Neutrophil (primary cell): ENCODE data around the gene MRPS14.
"Not testable (repeated sequence)": the region's sequence is repeated elsewhere in the genome, so short reads cannot be mapped to it uniquely, and the experiment has no call there.

Experiments used
- H3K27ac ChIP-seq: fragments of 200-600 bp; sonication (generic); 2 replicates; pipeline ENCODE4 v1.5.1; 2016; ENCODE audit warnings: mild to moderate bottlenecking, moderate library complexity
- H3K27me3 ChIP-seq: fragments of 200-600 bp; sonication (generic); 2 replicates; pipeline ENCODE4 v1.6.0; 2016; ENCODE audit warnings: mild to moderate bottlenecking
- H3K36me3 ChIP-seq: fragments of 200-600 bp; sonication (generic); 2 replicates; pipeline ENCODE4 v1.5.1; 2017
- H3K4me1 ChIP-seq, 2 experiments: fragments of 200-600 bp in 1 of 2; sonication (generic) in 1 of 2; 1 replicate in 1 of 2; 2 replicates in 1 of 2; pipeline versions ENCODE4 v1.5.1 to v1.6.1; 2013 to 2016; ENCODE audit warnings: low read depth in 1 of 2, low read length in 1 of 2, mild to moderate bottlenecking in 1 of 2, moderate library complexity in 1 of 2; ENCODE audit not compliant: control insufficient read depth in 1 of 2, insufficient read depth in 1 of 2
- H3K4me3 ChIP-seq, 2 experiments: fragments of 200-600 bp in 1 of 2; sonication (generic) in 1 of 2; 1 replicate in 1 of 2; 2 replicates in 1 of 2; pipeline ENCODE4 v1.5.1; 2013 to 2016; ENCODE audit warnings: low read depth in 1 of 2, low read length in 1 of 2, mild to moderate bottlenecking in 1 of 2, moderate library complexity in 1 of 2
- H3K9me3 ChIP-seq: fragments of 200-600 bp; sonication (generic); 2 replicates; pipeline ENCODE4 v1.5.1; 2016
- CTCF ChIP-seq: fragments of 200-600 bp; sonication (generic); IDR thresholded peaks from 2 replicates; pipeline ENCODE4 v1.5.1; 2016; ENCODE audit warnings: antibody characterized with exemption

MRPS14 gene

GRCh38 chr1:175037416-175037815 is 14.2 kb upstream of the MRPS14 start:
- H3K4me1 ChIP-seq = no peaks in the 10 kb centered on the region
- H3K9me3 ChIP-seq = no peaks in the 10 kb centered on the region
- TF ChIP-seq CTCF = no peak
- H3K27me3 ChIP-seq = no peaks in the 10 kb centered on the region
- H3K36me3 ChIP-seq = no peaks in the 10 kb centered on the region
- H3K27ac ChIP-seq = no peak overlapping the region
- no peak overlapping the region for H3K4me3 ChIP-seq

GRCh38 chr1:175036476-175036875 is 13.3 kb upstream of the MRPS14 start:
- Histone ChIP-seq H3K27me3 (no peaks in the 10 kb centered on the region), H3K36me3 (no peaks in the 10 kb centered on the region), H3K4me1 (no peaks in the 10 kb centered on the region), H3K27ac (no peak overlapping the region), H3K4me3 (no peak overlapping the region), H3K9me3 (no peaks in the 10 kb centered on the region)
- TF ChIP-seq CTCF = no peak

GRCh38 chr1:175035865-175036264 is 12.6 kb upstream of the MRPS14 start:
- H3K9me3 ChIP-seq = no peaks in the 10 kb centered on the region
- no peaks in the 10 kb centered on the region for H3K4me1 ChIP-seq
- H3K4me3 ChIP-seq = no peak overlapping the region
- TF ChIP-seq CTCF = no peak
- no peak overlapping the region for H3K27ac ChIP-seq
- H3K36me3 ChIP-seq = no peaks in the 10 kb centered on the region
- H3K27me3 ChIP-seq = no peaks in the 10 kb centered on the region

- H3K4me3 ChIP-seq = no peak overlapping the region
- H3K27ac ChIP-seq = no peak overlapping the region
- H3K27me3 ChIP-seq = no peaks in the 10 kb centered on the region
- TF ChIP-seq CTCF = no peak
- peaks cover under 1 to 2% of the 10 kb centered on the region in 2 experiments for H3K4me1 ChIP-seq
- no peaks in the 10 kb centered on the region for H3K36me3 ChIP-seq
- H3K9me3 ChIP-seq = no peaks in the 10 kb centered on the region
Measured at GRCh38 chr1:175034775-175035174, 11.6 kb upstream of the MRPS14 start.

GRCh38 chr1:175033953-175034352 is 10.7 kb upstream of the MRPS14 start:
- peaks cover 6% of the 10 kb centered on the region in 2 experiments for H3K4me1 ChIP-seq
- H3K27me3 ChIP-seq = no peaks in the 10 kb centered on the region
- H3K4me3 ChIP-seq = no peak overlapping the region
- H3K9me3 ChIP-seq = no peaks in the 10 kb centered on the region
- H3K36me3 ChIP-seq = no peaks in the 10 kb centered on the region
- TF ChIP-seq CTCF = no peak
- no peak overlapping the region for H3K27ac ChIP-seq

GRCh38 chr1:175024773-175025172 is 1.5 kb upstream of the MRPS14 start:
- peaks cover 21% of the 10 kb centered on the region in 2 experiments for H3K4me1 ChIP-seq
- no peak overlapping the region for H3K27ac ChIP-seq
- no peak for TF ChIP-seq CTCF
- no peaks in the 10 kb centered on the region for H3K27me3 ChIP-seq
- no peak overlapping the region for H3K4me3 ChIP-seq
- no peaks in the 10 kb centered on the region for H3K36me3 ChIP-seq
- H3K9me3 ChIP-seq = no peaks in the 10 kb centered on the region

GRCh38 chr1:175023922-175024242 is 657 bp upstream of the MRPS14 start:
- H3K27me3 ChIP-seq, H3K36me3 ChIP-seq, H3K9me3 ChIP-seq: not testable (repeated sequence)
- Histone ChIP-seq H3K4me3 (peak overlapping the region; percentile 73 to 99), H3K27ac (peak overlapping the region; percentile 72), H3K4me1 (peaks cover 16 to 23% of the 10 kb centered on the region in 2 experiments)
